ENCODE results near the gene GRM5. TPM values are rescaled to one million over a fixed set of nuclear protein-coding genes. Genes with fewer than 3 reads are reported as not detected.

GRM5 gene
- total RNA-seq, 1 donor from 2014 or later, result 0.42 TPM

DNA sequence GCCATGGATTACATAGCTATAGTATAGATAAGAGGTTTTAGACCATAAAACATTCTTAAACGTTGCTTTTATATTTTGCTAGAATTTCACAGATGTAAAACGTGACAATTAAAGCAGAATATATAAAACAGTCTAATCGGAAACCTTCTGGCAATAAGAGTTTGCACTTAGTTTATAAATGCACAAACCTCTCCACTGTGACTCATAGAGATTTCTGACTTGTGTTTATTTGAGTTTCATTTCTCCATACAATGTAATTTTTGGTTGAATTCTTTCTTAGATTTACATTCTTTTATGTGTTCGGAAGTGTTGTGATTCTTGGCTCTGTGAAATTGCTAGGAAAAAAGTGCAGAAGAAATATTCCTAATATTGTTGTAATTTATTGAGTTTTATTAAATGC is 439.6 kb downstream of the GRM5 start:
- no peak for DNase-seq (ENCODE audit: low spot score in 2 of 2, unreplicated experiment in 2 of 2)
- no peak overlapping the region for H3K4me3 Mint-ChIP-seq
- H3K9me3 Mint-ChIP-seq, result no peaks in the 10 kb centered on the region
- H3K4me1 Mint-ChIP-seq, result peaks cover 14% of the 10 kb centered on the region
- no peak overlapping the region for H3K27ac Mint-ChIP-seq
- H3K27me3 Mint-ChIP-seq (ENCODE audit: low read depth), result peaks cover 41% of the 10 kb centered on the region
- no peaks in the 10 kb centered on the region for H3K36me3 Mint-ChIP-seq
- TF ChIP-seq, protein P1, sequence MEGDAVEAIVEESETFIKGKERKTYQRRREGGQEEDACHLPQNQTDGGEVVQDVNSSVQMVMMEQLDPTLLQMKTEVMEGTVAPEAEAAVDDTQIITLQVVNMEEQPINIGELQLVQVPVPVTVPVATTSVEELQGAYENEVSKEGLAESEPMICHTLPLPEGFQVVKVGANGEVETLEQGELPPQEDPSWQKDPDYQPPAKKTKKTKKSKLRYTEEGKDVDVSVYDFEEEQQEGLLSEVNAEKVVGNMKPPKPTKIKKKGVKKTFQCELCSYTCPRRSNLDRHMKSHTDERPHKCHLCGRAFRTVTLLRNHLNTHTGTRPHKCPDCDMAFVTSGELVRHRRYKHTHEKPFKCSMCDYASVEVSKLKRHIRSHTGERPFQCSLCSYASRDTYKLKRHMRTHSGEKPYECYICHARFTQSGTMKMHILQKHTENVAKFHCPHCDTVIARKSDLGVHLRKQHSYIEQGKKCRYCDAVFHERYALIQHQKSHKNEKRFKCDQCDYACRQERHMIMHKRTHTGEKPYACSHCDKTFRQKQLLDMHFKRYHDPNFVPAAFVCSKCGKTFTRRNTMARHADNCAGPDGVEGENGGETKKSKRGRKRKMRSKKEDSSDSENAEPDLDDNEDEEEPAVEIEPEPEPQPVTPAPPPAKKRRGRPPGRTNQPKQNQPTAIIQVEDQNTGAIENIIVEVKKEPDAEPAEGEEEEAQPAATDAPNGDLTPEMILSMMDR (IDR thresholded peaks at IDR 0.05; ENCODE audit: unreplicated experiment), result no peak

DNA sequence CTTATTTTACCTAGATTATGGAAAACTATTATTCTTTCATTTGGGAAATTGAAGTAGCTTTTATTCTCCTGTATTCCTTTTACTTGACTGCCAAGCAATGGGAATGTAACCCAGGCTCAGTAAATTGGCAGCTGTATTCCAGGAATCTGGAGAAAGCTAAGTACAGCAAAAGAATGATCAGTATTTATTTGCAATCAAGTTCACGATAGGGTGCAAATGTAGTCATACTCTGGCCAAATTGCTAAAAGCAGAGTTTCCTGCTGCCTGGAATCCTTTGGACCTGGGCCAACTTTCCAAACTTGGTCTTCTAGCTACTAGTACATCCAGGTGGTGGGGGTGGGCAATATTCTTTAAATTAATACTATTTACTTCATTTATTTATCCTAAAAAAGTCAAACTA is 442.3 kb downstream of the GRM5 start:
- H3K9me3 Mint-ChIP-seq, result no peaks in the 10 kb centered on the region
- H3K4me1 Mint-ChIP-seq, result peaks cover 19% of the 10 kb centered on the region
- TF ChIP-seq, protein P1 (IDR thresholded peaks at IDR 0.05; ENCODE audit: unreplicated experiment), result no peak
- DNase-seq (ENCODE audit: low spot score in 2 of 2, unreplicated experiment in 2 of 2), result no peak
- H3K4me3 Mint-ChIP-seq, result no peak overlapping the region
- no peaks in the 10 kb centered on the region for H3K36me3 Mint-ChIP-seq
- H3K27me3 Mint-ChIP-seq (ENCODE audit: low read depth), result peaks cover 43% of the 10 kb centered on the region
- H3K27ac Mint-ChIP-seq, result no peak overlapping the region

DNA sequence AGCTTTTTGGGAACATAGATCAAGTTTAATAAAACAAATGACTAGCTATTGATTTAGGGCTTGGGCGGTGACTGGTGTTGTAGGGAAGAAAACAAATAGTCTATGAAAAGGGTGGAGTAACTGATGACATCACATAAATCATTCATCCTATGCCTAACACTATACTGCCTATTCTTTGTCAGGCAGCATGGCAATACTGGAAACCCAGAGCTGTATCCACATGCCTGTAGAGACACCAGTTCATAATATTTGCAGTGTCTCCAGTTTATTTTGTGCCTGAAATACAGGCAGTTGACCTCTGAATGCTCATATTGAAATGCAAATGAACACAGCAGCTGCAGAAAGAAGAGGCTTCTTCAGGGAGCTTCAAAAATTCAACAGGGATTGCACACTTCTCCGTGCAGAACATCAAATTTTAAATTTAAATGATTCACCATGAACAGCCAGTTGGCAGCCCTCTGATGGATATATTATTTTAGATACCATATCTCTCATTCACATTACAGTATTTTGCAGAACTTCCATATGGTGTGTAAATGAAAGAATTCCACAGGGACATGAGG is 445.1 kb downstream of the GRM5 start:
- H3K36me3 Mint-ChIP-seq, result no peaks in the 10 kb centered on the region
- TF ChIP-seq, protein P1 (IDR thresholded peaks at IDR 0.05; ENCODE audit: unreplicated experiment), result no peak
- no peak for DNase-seq (ENCODE audit: low spot score in 2 of 2, unreplicated experiment in 2 of 2)
- H3K9me3 Mint-ChIP-seq, result no peaks in the 10 kb centered on the region
- H3K27me3 Mint-ChIP-seq (ENCODE audit: low read depth), result peaks cover 31% of the 10 kb centered on the region
- no peak overlapping the region for H3K27ac Mint-ChIP-seq
- H3K4me3 Mint-ChIP-seq, result no peak overlapping the region
- peaks cover 31% of the 10 kb centered on the region for H3K4me1 Mint-ChIP-seq

DNA sequence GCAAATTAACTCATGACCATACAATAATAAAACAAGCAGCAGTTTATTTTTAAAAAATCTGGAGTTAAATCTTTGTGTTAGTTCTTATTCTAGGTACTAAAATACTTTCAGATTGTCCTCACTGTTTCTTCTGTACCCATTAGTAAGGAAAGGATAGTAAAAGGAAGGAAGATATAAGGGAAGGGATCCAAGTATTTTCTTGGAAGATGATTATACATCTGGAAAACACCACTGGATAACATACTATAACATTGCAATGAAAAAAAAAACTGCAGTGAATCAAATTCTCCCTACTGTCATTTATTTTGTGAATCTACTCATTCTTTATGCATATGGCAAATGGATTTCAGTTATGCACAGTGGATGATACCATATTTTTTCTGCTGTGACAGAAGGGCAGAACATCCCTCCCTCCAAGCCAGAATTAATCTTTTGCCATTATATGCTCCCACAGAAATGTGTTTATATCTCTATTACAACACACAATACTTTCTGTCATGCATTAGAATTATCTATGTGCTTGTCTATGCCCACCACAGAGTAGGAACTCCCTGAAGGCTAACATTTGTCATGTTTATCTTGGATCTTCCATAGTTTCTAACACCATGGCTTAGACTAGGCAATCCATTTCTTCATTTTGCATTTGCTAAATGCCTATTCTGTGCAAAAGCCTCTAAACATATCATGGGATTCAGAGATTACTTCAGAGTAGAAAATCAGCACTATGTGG is 446.0 kb downstream of the GRM5 start:
- H3K9me3 Mint-ChIP-seq, result no peaks in the 10 kb centered on the region
- no peak overlapping the region for H3K4me3 Mint-ChIP-seq
- peaks cover 32% of the 10 kb centered on the region for H3K4me1 Mint-ChIP-seq
- TF ChIP-seq, protein P1 (IDR thresholded peaks at IDR 0.05; ENCODE audit: unreplicated experiment), result no peak
- H3K36me3 Mint-ChIP-seq, result no peaks in the 10 kb centered on the region
- DNase-seq (ENCODE audit: low spot score in 2 of 2, unreplicated experiment in 2 of 2), result no peak
- no peak overlapping the region for H3K27ac Mint-ChIP-seq
- peaks cover 27% of the 10 kb centered on the region for H3K27me3 Mint-ChIP-seq (ENCODE audit: low read depth)

DNA sequence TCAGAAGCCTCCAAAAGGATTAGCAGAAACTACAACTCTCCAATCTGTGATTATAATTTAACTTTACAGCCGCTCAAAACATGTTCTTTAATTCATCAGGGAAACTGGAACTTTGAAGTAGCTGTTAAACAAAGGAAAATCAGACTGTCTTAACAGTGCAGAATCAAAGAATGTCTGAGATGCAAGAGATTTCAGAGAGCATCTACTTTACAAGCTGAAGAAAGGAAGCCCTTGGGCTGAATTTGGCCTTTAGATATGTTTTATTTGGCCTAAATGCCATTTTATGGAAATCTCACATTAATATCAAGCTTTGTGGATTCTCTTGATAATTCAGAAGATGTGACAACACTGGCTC is 446.7 kb downstream of the GRM5 start:
- Mint-ChIP-seq H3K36me3 (no peaks in the 10 kb centered on the region), H3K27ac (no peak overlapping the region), H3K4me3 (no peak overlapping the region)

More for the DNA sequence above, 446.7 kb downstream of the GRM5 start:
- TF ChIP-seq, protein P1 (IDR thresholded peaks at IDR 0.05; ENCODE audit: unreplicated experiment), result no peak
- H3K4me1 Mint-ChIP-seq, result peaks cover 32% of the 10 kb centered on the region
- DNase-seq (ENCODE audit: low spot score in 2 of 2, unreplicated experiment in 2 of 2), result no peak
- H3K27me3 Mint-ChIP-seq (ENCODE audit: low read depth), result peaks cover 25% of the 10 kb centered on the region
- H3K9me3 Mint-ChIP-seq, result no peaks in the 10 kb centered on the region

Measured in mesothelial cell of epicardium (in vitro differentiated cells).